Endothelial cell (in vitro differentiated cells): ENCODE data around the gene ALCAM. TPM values are rescaled to one million over a fixed set of nuclear protein-coding genes. Genes with fewer than 3 reads are reported as not detected.

Experiments used
- DNase-seq: peaks from one replicate; pipeline ENCODE4 v3.0.0; 2021; ENCODE audit warnings: low spot score
- H3K27ac Mint-ChIP-seq: one replicate; pipeline ENCODE4 v1.8.0; 2021; ENCODE audit warnings: mixed read lengths, inconsistent platforms; ENCODE audit not compliant: unreplicated experiment
- H3K27me3 Mint-ChIP-seq: one replicate; pipeline ENCODE4 v1.8.0; 2021; ENCODE audit warnings: mild to moderate bottlenecking, moderate library complexity, mixed read lengths, inconsistent platforms; ENCODE audit not compliant: unreplicated experiment
- H3K36me3 Mint-ChIP-seq: one replicate; pipeline ENCODE4 v1.8.0; 2021; ENCODE audit warnings: mild to moderate bottlenecking, low read depth, mixed read lengths, inconsistent platforms; ENCODE audit not compliant: unreplicated experiment
- H3K4me1 Mint-ChIP-seq: one replicate; pipeline ENCODE4 v1.8.0; 2021; ENCODE audit warnings: mild to moderate bottlenecking, mixed read lengths, inconsistent platforms; ENCODE audit not compliant: unreplicated experiment
- H3K4me3 Mint-ChIP-seq: one replicate; pipeline ENCODE4 v1.8.0; 2021; ENCODE audit warnings: mild to moderate bottlenecking, mixed read lengths, inconsistent platforms; ENCODE audit not compliant: unreplicated experiment
- H3K9me3 Mint-ChIP-seq: one replicate; pipeline ENCODE4 v1.8.0; 2021; ENCODE audit warnings: mixed read lengths, inconsistent platforms; ENCODE audit not compliant: unreplicated experiment
- total RNA-seq: library from RNA; stranded (reverse); fragmentation: NEBNext Ultra II Directional; extraction: Animal tissue kit (Norgen Biotek cat#: 25700); gene quantifications from one replicate; pipeline ENCODE4 v1.2.1, GENCODE V29; 2021; ENCODE audit not compliant: unreplicated experiment
- TF ChIP-seq, protein P1 (sequence below): fragments of 200-600 bp; sonication (generic); IDR thresholded peaks from one replicate; pipeline ENCODE4 v1.5.0; 2021; ENCODE audit warnings: antibody characterized with exemption; ENCODE audit not compliant: unreplicated experiment

Gene ALCAM
- total RNA-seq, 1 donor from 2014 or later = 14.0 TPM

- no peak for DNase-seq
- TF ChIP-seq, protein P1, sequence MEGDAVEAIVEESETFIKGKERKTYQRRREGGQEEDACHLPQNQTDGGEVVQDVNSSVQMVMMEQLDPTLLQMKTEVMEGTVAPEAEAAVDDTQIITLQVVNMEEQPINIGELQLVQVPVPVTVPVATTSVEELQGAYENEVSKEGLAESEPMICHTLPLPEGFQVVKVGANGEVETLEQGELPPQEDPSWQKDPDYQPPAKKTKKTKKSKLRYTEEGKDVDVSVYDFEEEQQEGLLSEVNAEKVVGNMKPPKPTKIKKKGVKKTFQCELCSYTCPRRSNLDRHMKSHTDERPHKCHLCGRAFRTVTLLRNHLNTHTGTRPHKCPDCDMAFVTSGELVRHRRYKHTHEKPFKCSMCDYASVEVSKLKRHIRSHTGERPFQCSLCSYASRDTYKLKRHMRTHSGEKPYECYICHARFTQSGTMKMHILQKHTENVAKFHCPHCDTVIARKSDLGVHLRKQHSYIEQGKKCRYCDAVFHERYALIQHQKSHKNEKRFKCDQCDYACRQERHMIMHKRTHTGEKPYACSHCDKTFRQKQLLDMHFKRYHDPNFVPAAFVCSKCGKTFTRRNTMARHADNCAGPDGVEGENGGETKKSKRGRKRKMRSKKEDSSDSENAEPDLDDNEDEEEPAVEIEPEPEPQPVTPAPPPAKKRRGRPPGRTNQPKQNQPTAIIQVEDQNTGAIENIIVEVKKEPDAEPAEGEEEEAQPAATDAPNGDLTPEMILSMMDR = no peak
Observed at GRCh38 chr3:105553851-105554250, 187.1 kb downstream of the ALCAM start.

GRCh38 chr3:105555206-105555605, 188.5 kb downstream of the ALCAM start:
- Mint-ChIP-seq H3K27ac (no peak overlapping the region), H3K9me3 (no peaks in the 10 kb centered on the region), H3K4me1 (no peaks in the 10 kb centered on the region), H3K36me3 (no peaks in the 10 kb centered on the region), H3K4me3 (no peak overlapping the region), H3K27me3 (no peaks in the 10 kb centered on the region)
- TF ChIP-seq, protein P1 = no peak
- DNase-seq = no peak

More at GRCh38 chr3:105553851-105554250, 187.1 kb downstream of the ALCAM start:
- H3K4me3 Mint-ChIP-seq = no peak overlapping the region
- H3K27me3 Mint-ChIP-seq = no peaks in the 10 kb centered on the region
- H3K4me1 Mint-ChIP-seq = no peaks in the 10 kb centered on the region
- H3K36me3 Mint-ChIP-seq = no peaks in the 10 kb centered on the region
- no peaks in the 10 kb centered on the region for H3K9me3 Mint-ChIP-seq
- no peak overlapping the region for H3K27ac Mint-ChIP-seq

- no peaks in the 10 kb centered on the region for H3K27me3 Mint-ChIP-seq
- H3K36me3 Mint-ChIP-seq = no peaks in the 10 kb centered on the region
- TF ChIP-seq, protein P1 = no peak
- DNase-seq = no peak
- H3K4me3 Mint-ChIP-seq = no peak overlapping the region
- no peaks in the 10 kb centered on the region for H3K9me3 Mint-ChIP-seq
- H3K4me1 Mint-ChIP-seq = no peaks in the 10 kb centered on the region
- no peak overlapping the region for H3K27ac Mint-ChIP-seq
Observed at GRCh38 chr3:105559856-105560255, 193.1 kb downstream of the ALCAM start.

- H3K36me3 Mint-ChIP-seq = no peaks in the 10 kb centered on the region
- DNase-seq = no peak
- TF ChIP-seq, protein P1 = no peak
- no peaks in the 10 kb centered on the region for H3K9me3 Mint-ChIP-seq
- peaks cover 5% of the 10 kb centered on the region for H3K4me1 Mint-ChIP-seq
- no peak overlapping the region for H3K27ac Mint-ChIP-seq
- H3K27me3 Mint-ChIP-seq = no peaks in the 10 kb centered on the region
- no peak overlapping the region for H3K4me3 Mint-ChIP-seq
Observed at GRCh38 chr3:105561876-105562275, 195.2 kb downstream of the ALCAM start.

DNA sequence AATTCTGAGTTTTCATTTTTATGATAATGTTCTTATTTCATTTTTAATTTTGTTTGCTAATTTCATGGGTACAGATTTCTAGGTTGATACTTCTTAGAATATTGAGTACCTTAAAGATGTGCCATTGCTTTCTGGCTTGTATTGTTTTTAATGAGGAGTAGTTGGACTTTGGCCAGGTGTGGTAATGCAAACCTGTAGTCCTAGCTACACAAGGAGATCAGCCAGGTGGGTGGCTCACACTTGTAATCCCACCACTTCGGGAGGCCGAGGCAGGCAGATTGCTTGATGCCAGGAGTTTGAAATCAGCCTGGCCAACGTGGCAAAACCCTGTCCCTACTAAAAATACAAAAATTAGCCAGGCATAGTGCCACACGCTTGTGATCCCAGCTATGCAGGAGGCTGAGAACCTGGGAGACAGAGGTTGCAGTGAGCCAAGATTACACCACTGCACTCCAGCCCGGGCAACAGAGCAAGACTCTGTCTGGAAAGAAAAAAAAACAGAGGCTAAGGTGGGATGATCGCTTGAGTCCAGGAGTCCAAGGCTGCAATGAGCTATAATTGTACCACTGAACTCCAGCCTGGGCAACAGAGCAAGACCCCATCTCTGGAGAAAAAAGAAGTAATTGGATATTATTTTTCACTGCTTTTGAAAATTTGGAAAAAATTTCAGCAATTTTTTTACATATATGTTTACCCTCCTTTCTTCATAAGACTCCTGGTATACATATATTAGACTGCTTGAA, 198.0 kb downstream of the ALCAM start:
- Mint-ChIP-seq H3K4me1 (peaks cover 13% of the 10 kb centered on the region), H3K36me3 (no peaks in the 10 kb centered on the region), H3K4me3 (no peak overlapping the region), H3K27me3 (no peaks in the 10 kb centered on the region), H3K27ac (no peak overlapping the region), H3K9me3 (no peaks in the 10 kb centered on the region)
- TF ChIP-seq, protein P1 = no peak
- DNase-seq = no peak
